NCI-H146 treated with DMSO at 0.1 percent for 48 hours (cell line): ENCODE results near the gene DUSP14.

Experiments
- DNase-seq: peaks from one replicate; lab custom pipeline; 2025; ENCODE audit not compliant: unreplicated experiment; lab: John Stamatoyannopoulos, UW

DUSP14 gene

DNA sequence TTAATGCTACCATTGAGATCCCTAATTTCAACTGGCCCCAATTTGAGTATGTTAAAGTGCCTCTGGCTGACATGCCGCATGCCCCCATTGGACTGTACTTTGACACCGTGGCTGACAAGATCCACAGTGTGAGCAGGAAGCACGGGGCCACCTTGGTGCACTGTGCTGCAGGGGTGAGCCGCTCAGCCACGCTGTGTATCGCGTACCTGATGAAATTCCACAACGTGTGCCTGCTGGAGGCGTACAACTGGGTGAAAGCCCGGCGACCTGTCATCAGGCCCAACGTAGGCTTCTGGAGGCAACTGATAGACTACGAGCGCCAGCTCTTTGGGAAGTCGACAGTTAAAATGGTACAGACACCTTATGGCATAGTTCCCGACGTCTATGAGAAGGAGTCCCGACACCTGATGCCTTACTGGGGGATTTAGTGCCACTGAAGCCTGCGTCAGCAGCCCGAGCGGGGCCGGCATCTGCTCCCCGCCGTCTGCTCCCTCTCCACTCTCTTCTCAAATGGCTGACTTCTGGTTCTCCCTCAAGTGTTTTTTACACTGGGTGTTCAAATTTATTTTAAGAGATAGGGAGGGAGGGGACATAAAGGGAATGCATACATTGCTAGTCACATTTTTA is 22.9 kb downstream of the DUSP14 start:
- no peak for DNase-seq

DNA sequence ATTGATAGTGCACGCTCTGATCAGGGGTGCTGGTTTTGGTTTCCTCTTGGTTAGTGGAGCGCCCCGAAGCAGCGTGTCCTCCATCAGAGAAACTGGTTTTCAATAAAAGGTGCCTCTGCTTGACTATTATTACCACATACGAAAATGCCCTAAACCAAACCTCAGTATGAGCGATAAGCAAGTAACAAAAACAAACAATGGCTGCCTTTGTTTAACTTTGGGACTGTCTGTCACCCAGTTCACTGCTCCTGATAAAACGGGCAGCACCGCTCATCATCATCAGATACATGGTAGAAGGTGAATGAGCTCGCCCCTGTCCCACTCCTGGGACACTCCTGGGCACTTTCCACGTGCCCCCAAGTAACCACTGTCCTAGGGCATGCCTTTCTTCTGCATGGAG is 24.0 kb downstream of the DUSP14 start:
- no peak for DNase-seq

DNA sequence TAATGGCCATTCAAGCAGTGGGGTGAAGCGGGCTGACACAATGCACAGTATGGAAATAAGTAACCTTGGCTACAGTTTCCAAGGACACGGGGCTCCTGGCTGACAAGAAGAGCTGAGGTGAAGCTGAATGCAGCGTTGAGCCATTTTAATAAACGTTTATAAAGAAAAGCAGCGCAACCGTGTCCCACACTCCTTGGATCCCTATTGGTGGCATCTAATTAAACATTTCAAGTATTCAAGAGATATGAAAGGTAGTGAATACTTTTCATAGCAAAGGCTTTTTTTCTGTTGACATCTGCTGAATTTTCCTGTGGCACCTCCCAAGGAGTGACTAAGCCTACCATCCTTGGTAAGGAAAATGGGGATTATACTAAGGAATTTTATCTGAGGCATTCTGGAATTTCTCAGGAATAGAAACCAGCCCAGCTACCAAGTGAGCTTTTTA is 26.5 kb downstream of the DUSP14 start:
- DNase-seq, result no peak

DNA sequence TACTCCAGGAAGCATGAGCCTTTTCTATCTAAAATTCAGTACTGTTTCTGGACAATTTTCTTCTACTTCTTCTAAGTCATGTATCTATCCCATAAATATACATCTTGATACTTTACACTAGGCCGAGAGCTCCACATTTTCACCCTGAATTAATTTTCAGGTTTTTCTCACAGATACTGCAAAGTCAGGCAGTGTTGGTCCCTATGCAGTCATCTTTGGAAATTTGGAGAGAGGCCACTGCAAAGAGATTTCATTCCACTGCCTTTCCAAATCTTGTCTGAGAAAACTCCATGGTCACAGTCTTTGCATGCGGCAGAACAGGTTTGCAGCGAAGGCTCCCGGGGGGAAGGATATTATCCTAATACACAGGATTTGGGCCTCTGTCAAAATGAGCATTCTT is 28.2 kb downstream of the DUSP14 start:
- no peak for DNase-seq

DNA sequence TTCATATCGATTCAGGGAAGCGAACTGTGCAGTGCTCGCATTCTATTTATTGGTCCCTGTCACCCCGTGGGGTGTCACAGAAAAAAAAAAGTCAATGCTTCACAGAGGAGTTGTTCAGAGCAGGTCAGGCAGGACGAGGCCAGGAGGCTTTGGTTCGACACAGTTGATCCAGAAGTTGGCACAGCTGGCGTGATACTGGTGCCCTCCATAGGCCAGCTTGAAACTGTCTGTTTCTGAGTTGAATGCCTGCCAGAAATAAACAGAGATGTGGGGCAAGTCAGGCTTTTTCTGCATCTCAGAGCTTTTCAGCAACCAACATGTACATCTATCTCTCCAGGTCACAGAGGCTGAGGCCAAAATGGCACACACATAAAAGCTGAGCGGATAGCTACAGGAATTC is 29.1 kb downstream of the DUSP14 start:
- DNase-seq, result no peak

DNA sequence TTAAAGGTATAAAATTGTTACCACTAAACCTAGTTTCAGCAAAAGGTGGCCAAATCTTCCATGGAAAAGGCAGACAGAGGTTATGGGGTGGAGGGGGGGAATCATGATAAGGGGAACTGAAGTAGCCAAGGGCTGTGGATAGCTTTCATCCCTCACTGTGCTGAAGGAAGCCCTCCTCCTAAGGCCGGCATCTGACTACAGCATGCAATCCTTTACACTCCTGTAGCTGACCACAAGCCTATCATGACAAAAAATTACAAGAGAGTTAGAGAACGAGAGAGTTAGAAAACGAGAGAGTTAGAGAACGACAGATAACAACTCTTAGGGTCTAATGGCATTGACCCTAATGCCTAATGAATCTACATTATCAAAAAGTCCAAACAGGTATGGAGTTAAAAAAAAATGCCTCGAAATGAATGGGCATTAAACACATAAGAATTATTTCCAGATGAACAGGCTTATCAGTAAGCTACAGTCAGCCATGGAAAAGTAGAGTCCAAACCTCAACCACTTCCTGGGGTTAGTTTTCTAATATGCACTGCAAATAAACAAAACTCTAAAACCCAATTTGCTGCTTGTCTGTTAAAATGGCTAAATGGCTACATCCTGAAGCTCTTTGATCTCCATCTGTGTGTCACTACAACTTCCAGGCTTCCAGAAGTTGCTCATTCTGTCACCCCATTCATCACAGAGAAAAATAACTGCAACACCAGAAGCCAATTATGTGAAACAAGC is 29.7 kb downstream of the DUSP14 start:
- no peak for DNase-seq

DNA sequence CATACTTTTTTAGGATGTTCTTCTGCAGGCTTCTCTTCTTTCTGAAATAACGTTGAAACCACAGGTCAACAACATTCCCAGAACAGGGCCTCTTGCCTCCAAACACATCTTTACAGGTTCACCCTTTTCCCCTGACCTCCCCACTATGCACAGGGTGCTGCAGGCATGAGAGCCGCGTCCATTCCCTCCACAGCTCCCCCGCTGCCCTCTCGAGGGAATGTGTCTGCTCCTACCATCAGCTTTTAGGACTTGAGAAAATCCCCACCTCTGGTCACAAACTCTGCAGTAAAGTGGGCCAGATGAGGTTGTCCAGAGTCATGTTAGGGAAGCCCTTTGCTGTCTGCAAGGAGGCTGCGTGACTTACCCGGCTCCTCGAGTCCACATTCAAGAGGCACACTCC is 30.5 kb downstream of the DUSP14 start:
- no peak for DNase-seq

DNA sequence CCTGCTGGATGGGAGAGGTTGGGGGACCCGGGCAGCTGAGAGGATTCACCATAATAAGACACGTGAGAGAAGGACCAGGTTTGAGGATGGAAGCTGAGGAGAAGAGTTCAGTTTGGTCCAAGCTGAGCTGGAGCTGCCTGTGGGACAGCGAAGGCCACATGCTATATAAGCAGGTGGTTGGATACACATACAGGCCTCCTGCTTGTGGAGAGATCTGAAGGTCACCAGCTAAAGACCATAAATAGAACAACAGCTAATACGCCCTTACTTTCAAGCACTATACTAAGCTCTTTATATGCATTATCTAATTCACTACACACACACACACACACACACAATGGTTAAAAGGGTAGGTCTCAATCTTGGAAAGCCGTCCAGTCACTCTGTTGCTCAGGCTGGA is 32.1 kb downstream of the DUSP14 start:
- no peak for DNase-seq

DNA sequence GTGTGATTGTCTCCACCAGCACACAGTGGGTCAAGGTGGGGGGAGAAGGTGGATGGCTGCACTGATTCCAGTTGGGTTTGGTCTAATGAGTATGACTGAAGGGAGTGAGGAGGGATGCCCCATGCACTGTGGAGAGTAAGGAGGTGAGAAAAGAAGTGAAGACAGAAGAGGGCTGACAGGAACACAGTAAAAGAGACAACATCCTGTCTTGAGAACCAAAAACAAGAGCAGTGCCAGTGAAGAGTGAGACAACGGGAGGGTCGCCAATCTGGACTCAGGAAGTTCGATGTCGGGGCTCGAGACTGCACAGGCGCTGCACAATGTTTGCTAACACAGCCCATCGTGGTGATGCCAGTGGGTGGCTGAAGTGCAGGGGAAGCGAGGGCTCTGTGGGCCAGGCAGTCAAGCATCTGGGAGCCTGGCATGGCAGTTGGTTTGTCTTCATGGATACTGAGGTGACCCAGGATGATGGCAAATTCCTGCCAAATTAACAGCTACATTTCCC is 34.1 kb downstream of the DUSP14 start:
- no peak for DNase-seq

DNA sequence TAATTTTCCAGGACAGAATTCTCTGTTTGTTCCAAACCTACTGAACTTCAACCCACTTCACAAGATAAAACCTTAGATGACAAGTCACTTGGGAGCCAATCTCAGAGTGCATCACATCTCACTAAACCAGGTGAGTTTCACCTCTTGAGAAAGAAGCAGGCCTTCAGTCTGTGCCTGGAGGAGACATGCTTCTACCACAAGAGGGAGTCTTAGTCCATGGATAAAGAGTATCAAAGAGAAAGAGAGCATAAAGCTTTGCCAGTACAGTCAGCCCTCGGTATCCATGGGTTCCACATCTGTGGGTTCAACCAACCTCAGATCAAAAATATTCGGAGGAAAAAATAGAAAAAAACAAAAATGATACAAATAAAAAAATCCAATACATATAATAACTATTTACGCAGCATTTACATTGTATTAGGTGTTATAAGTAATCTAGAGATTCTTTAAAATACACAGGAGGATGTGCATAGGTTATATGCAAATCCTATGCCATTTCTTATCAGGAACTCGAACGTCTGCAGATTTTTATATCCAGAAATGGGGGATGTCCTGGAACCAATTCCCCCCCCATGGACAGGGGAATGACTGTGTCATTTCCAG is 37.7 kb downstream of the DUSP14 start:
- no peak for DNase-seq

DNA sequence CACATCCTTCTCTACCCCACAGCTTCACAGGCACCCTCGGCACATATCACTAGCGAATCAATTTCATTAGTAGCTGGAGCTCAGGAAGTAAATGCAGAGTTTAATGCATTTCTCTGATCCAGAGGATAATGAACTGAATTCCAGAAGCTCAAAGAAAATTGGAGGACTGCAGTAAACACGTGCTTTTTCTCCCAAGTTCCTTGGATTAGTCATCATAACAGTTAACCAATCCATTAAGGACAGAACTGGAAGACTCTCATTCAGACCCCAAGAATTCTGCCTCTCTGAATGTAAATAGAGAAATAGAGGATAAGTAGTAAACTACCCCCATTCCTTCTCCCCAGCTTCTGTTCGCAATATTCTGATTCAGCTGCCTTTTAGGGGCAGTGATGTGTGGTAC is 40.7 kb downstream of the DUSP14 start:
- no peak for DNase-seq

DNA sequence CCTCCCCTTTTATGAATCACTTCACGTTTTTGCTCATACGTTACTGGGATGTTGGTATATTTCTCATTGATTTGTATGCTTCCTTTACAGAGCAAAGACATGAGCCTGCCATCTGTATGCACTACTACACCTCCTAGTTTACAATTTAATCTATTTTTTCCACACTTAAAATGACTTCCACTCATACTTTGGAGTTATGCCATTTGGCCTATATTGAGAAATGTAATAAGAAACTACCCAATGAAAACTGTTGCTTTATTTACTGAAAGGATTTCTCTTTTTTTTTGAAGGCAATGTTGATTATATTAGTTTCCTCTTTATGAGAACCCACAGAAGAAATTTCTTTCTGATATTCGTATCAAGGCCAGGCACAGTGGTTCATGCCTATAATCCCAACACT is 43.1 kb downstream of the DUSP14 start:
- DNase-seq, result no peak

DNA sequence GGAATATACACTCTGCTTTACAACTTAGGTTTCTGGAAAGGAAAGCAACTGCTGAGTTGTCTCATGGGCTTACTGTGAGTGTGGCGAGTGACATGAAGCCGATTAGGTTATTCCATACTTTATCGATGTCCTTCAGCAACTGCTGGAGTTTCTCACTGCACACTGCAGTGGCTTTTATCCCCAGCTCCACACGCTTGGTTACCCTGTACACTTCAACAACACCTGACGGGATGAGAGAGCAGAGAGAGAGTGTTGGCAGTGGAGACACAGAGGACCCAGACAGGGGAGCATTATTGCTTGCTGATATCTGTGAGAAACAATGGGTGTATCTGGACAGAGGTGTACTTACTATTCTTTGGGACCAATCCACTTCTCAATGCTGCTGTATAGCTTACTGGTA is 46.2 kb downstream of the DUSP14 start:
- no peak for DNase-seq

DNA sequence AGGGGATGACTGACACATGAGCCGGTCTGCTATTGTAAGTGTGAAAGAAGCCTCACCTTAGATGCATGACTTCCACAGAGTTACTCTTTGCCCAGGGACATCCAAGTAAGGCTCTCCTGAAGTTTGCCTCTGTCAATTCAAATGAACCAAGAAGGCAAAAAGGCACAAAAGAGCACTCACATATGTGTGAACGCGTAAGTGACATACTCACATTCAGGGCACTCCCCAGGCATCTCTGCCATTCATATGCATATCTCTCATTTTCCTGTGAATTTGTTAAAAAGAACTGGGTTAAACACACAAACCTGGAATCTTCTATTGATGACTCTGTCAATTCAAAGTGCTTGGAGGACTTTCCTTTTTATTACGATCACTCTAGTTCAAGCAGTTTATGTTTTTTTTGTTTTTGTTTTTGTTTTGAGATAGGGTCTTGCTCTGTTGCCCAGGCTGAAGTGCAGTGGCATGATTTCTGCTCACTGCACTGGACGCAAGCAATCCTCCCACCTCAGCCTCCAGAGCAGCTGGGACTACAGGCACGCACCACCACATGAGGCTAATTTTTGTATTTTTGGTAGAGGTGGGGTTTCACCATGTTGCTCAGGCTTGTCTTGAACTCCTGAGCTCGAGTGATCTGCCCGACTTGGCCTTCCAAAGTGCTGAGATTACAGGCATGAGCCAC is 49.4 kb downstream of the DUSP14 start:
- DNase-seq, result no peak

DNA sequence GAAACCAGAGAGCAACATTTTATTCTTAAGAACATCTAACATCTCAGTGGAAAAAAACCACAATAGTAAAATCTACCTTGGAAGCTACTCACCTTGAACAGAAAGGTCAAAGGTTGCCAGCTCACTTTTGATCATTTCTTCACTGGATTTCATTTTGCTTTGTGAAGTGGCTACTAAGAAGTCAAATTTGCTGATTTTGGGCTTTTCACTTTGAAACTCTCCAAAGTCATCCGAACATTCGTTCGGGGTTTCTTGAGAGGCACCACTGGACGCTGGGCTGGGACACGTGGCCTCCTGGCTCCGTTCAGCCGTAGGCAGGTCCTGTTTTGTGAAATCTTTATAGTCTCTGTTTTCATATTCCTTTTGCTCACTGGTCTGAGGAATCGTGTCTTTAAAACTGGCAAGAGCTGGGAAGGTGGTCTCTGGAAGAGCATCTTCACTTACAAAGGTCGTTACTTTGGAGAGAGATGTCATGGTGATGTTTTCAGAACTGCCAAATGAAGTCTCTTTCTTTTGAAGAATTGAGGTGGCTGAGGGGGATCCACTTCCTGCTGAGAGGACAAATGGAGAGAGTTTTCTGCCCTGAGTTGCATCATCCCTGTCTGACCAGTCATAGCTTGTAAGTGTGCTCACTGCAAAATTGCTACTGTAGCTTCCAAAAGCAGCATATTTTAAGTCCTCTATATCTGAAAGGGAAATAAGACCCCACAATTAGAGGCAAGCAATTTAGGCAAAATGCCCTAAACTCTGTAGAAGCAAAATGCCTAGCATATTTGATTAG is 52.4 kb downstream of the DUSP14 start:
- DNase-seq, result no peak

DNA sequence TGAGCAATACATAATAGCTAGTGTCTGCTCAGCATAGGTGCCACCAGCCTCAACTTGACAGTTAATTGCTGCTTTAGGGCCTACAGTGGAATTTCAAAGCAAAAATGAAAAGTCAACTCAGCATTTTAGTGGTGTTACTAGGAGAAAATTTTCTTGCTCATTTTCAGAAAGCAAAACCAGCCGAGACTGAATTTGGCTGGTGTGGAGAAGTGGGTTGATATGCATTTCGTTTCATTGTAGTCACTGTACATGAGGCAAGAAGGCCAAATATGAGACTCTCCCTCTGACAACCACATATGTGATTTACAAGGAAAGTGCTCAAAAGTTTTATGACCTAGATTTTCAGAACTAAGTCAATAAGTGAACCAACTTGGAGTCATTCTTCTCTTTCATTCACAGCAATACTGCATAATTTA is 54.0 kb downstream of the DUSP14 start:
- DNase-seq, result no peak

DNA sequence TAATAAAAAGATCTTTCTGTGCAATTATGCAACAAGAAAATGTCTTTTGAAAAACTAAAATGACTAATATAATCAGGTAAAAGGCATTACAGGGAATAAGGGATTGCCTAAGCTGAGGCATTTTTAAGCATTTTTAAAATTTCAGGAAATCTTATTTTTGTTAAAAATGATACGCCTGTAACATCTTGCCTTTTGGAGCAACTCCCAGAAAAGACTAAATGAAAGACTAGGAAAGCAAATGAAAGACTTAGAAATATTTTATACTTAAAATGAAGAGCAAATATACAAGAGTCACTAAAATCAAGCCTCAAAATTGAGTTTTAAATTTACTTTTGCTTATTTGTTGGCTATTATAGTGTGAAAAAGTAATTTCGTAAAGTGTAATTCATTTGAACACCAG is 55.8 kb downstream of the DUSP14 start:
- DNase-seq, result no peak

DNA sequence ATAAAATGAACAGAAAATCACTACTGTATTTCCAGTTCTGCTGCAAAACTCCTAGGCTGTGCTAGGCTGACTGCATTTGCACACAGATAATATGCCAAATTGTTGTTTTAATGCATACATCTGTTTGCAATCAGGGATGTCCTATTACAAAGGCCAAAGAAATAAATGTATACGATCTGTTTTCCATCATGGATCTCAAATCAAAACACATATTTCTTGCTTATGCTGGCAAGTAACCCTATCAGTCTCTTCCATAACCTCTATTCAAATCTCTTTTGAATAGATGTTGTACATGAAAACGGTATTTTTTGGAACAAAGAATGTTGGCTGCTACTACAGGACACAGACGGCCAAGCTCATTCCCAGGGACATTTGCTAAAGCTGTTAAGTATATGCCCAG is 56.6 kb downstream of the DUSP14 start:
- DNase-seq, result no peak

DNA sequence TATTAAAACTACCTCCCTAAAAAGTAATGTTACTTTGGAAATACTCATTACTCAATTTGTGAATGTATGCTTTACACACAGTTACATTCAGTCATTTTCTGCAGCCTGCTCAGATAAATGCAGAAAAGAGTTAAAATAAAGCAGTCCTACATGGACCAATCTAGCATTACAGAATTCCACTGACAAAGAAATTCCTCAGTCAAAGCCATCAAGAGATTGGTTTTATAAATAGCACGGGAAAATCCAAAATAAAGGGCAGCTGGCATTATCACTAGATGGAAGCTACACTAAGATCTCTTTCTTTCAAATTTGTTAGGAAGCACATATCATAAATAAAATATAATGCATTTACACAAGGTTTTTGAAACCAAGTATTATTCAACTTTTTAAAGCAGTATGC is 58.3 kb downstream of the DUSP14 start:
- no peak for DNase-seq

DNA sequence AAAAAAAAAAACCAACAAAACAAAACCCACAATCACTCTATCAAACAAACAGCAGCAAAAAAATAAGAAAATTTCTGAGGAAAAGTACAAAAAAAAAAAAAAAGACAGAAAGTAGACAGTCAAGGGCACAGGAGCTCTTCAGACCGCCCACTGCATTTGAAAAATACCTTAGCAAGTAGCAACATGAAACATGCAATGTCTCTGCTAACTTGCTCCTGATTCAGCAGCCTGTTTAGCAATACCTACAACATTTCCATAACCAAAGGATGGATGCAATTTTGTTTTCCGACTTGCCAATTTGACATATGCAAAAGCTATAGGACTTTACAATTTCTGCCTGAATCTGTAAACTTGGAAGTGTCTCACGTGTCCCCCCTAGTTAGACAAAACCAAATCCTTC is 62.1 kb downstream of the DUSP14 start:
- DNase-seq, result no peak

DNA sequence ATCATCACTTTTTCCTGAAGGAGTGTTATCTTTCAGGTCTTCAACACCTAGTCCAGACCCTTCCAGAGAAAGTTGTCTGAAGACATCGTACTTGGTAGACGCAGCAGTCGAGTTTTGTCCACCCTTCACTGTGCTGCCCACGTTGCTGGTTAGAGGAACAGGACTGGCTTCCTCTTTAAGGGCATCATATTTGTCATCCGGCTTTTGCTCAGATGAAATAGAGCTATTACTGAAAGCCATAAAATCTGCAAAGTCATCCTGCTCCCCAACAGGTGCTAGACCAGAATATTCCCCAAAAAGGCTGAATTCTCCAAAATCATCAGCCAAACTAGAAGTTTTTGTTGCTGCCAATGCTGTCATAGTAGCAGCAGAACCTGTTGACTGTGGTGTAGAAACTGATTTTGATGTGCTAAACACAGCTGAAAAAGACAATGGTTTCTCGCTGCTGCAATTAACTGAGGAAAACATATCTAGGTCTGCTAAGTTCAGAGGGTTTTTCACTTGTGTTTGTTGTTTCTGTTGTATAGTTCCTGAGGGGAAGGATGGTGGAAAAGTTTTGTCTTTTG is 63.8 kb downstream of the DUSP14 start:
- DNase-seq, result no peak
